Thyroid gland (tissue), 4 donors: ENCODE results near the gene SLC7A10. TPM values are rescaled to one million over a fixed set of nuclear protein-coding genes. Genes with fewer than 3 reads are reported as not detected.

ENCODE experiments used
- DNase-seq, 2 donors: peaks; one replicate each; pipeline ENCODE4 v3.0.0-alpha.2; 2019
- H3K27ac ChIP-seq, 3 donors: fragments of 200-600 bp; sonication (generic); 1 replicate in 2 of 3; 2 replicates in 1 of 3; pipeline ENCODE4 v1.5.1; 2016 to 2019; ENCODE audit warnings: mild to moderate bottlenecking in 1 of 3, moderate library complexity in 1 of 3
- H3K27me3 ChIP-seq: fragments of 200-600 bp; sonication (generic); one replicate; pipeline ENCODE4 v1.5.1; 2019
- H3K36me3 ChIP-seq, 2 donors: fragments of 200-600 bp; sonication (generic); one replicate each; pipeline ENCODE4 v1.5.1; 2016 to 2019
- H3K4me1 ChIP-seq, 2 donors: fragments of 200-600 bp; sonication (generic); one replicate each; pipeline ENCODE4 v1.5.1; 2017 to 2019
- H3K4me3 ChIP-seq, 3 donors: fragments of 200-600 bp; sonication (generic); replicated peaks in 1 of 3; 1 replicate in 2 of 3; 2 replicates in 1 of 3; pipeline ENCODE4 v1.5.1; 2016; ENCODE audit warnings: mild to moderate bottlenecking in 1 of 3
- H3K9me3 ChIP-seq: fragments of 200-600 bp; sonication (generic); one replicate; pipeline ENCODE4 v1.5.1; 2017
- POLR2A ChIP-seq, 2 donors: fragments of 450-650 bp; IDR thresholded peaks; one replicate each; pipeline ENCODE4 v1.6.1; 2017; ENCODE audit warnings: antibody characterized with exemption in 2 of 2, mild to moderate bottlenecking in 2 of 2, moderate library complexity in 1 of 2
- WGBS, 2 donors: methylation state at CpG; one replicate each; pipeline ENCODE4 v1.1.5; 2017; 5-methylcytosine and 5-hydroxymethylcytosine counted together
- intact Hi-C: fragments of 100-400 bp; cut with DNase I; formaldehyde crosslinking; loops from one replicate; pipeline ENCODE4 v1.15.1; 2023
- total RNA-seq, 4 donors: library from RNA; depleted of rRNA; stranded (reverse); fragments of >200 nt; gene quantifications; one replicate each; pipeline ENCODE4 v1.2.3, GENCODE V29; 2016
- TF ChIP-seq, protein P1 (sequence below), 6 experiments: fragments of 200-600 bp in 3 of 6; fragments of 450-650 bp in 3 of 6; sonication (generic) in 3 of 6; IDR thresholded peaks; one replicate each; pipeline ENCODE4 v1.5.1; 2016 to 2019; ENCODE audit warnings: antibody characterized with exemption in 6 of 6, mild to moderate bottlenecking in 2 of 6, inconsistent platforms in 1 of 6, moderate library complexity in 1 of 6

SLC7A10 gene
- total RNA-seq, 4 donors from 2014 or later = 0.29 to 2.7 (median 0.78) TPM

DNA sequence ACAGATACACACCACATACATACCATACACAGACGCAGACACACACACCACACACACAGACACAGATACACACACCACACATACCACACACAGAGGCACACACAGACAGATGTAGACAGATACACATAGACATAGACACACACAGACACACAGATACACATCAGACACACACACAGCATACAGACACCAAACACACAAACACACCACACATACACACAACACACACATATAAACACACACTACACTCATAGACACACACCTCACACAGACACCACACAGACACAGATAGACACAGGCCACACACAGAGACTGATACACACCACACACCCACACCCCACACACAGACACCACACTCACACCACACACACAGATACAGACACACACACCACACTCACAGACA, 24.9 kb upstream of the SLC7A10 start:
- Histone ChIP-seq H3K4me3 (no peak overlapping the region), H3K36me3 (no peaks in the 10 kb centered on the region), H3K27me3 (no peaks in the 10 kb centered on the region), H3K27ac (no peak overlapping the region), H3K4me1 (no peaks in the 10 kb centered on the region), H3K9me3 (no peaks in the 10 kb centered on the region)
- no peak for DNase-seq
- no peak for TF ChIP-seq POLR2A (IDR thresholded peaks at IDR 0.05)
- TF ChIP-seq, protein P1, sequence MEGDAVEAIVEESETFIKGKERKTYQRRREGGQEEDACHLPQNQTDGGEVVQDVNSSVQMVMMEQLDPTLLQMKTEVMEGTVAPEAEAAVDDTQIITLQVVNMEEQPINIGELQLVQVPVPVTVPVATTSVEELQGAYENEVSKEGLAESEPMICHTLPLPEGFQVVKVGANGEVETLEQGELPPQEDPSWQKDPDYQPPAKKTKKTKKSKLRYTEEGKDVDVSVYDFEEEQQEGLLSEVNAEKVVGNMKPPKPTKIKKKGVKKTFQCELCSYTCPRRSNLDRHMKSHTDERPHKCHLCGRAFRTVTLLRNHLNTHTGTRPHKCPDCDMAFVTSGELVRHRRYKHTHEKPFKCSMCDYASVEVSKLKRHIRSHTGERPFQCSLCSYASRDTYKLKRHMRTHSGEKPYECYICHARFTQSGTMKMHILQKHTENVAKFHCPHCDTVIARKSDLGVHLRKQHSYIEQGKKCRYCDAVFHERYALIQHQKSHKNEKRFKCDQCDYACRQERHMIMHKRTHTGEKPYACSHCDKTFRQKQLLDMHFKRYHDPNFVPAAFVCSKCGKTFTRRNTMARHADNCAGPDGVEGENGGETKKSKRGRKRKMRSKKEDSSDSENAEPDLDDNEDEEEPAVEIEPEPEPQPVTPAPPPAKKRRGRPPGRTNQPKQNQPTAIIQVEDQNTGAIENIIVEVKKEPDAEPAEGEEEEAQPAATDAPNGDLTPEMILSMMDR (IDR thresholded peaks at IDR 0.05) = no peak
- 95 to 100% methylated on average over 1 of the region's 1 CpG for WGBS, 2 donors
- intact Hi-C loops = no loop called here

- 78 to 83% methylated on average over 3 of the region's 3 CpGs for WGBS, 2 donors
- H3K4me1 ChIP-seq = no peaks in the 10 kb centered on the region
- H3K27ac ChIP-seq = no peak overlapping the region
These were observed 24.2 kb upstream of the SLC7A10 start for GRCh38 chr19:33249740-33250366.

GRCh38 chr19:33248954-33249613, 23.4 kb upstream of the SLC7A10 start:
- no peaks in the 10 kb centered on the region for H3K4me1 ChIP-seq
- no peak for DNase-seq
- H3K27ac ChIP-seq = no peak overlapping the region
- TF ChIP-seq, protein P1 (IDR thresholded peaks at IDR 0.05) = no peak
- no peak for TF ChIP-seq POLR2A (IDR thresholded peaks at IDR 0.05)
- H3K27me3 ChIP-seq = no peaks in the 10 kb centered on the region
- H3K36me3 ChIP-seq = no peaks in the 10 kb centered on the region
- WGBS, 2 donors = 79 to 80% methylated on average over 7 to 22 of the region's 28 CpGs
- no peak overlapping the region for H3K4me3 ChIP-seq
- intact Hi-C loops = no loop called here
- no peaks in the 10 kb centered on the region for H3K9me3 ChIP-seq

More at GRCh38 chr19:33249740-33250366, 24.2 kb upstream of the SLC7A10 start:
- TF ChIP-seq, protein P1 (IDR thresholded peaks at IDR 0.05) = no peak
- TF ChIP-seq POLR2A (IDR thresholded peaks at IDR 0.05) = no peak
- Histone ChIP-seq H3K4me3 (no peak overlapping the region), H3K27me3 (no peaks in the 10 kb centered on the region), H3K36me3 (no peaks in the 10 kb centered on the region), H3K9me3 (no peaks in the 10 kb centered on the region)
- intact Hi-C loops = no loop called here
- no peak for DNase-seq

DNA sequence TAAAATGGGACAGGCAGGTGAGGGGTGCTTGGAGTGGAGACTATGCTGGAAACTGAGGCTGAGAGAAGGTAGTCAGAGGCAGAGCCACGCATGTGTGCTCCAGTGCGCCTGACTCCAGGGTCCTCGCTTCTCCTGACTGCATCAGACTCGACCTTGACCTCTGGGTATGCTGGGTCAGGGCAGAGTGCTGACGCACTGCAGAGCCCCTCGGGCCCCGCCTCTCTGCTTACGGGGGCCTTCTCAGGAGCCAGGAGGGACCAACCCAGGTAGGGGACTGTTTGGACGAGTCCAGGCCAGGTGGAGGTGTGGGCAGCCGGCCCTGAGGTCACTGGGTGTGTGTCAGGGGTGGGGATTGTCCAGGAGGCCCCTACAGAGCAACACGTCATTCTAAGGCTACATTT, 22.9 kb upstream of the SLC7A10 start:
- TF ChIP-seq, protein P1 (IDR thresholded peaks at IDR 0.05) = no peak
- TF ChIP-seq POLR2A (IDR thresholded peaks at IDR 0.05) = no peak
- no peak for DNase-seq
- Histone ChIP-seq H3K27me3 (no peaks in the 10 kb centered on the region), H3K36me3 (no peaks in the 10 kb centered on the region), H3K9me3 (no peaks in the 10 kb centered on the region), H3K4me3 (no peak overlapping the region), H3K27ac (no peak overlapping the region), H3K4me1 (no peaks in the 10 kb centered on the region)
- 80 to 87% methylated on average over 8 to 11 of the region's 11 CpGs for WGBS, 2 donors
- intact Hi-C loops = no loop called here

DNA sequence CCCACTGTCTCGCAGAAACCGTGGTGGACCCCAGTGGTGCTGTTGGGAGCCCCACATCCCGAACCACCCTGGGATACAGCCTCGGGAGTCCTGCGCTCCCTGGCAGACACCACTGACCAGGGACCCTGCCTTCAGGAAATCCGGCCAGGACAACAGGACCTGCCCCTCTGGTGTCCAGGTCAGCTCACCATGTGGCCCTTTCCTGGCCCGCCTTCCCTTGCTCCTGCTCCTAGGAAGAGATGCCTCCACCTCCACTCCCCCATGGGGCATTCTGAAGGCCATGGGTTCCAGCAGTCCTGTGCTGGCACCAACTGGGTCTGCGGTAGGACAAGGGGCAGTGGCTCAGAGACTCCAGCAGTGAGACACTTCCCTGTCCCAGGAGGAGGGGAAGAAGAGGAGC, 22.5 kb upstream of the SLC7A10 start:
- TF ChIP-seq, protein P1 (IDR thresholded peaks at IDR 0.05) = no peak
- no peak for TF ChIP-seq POLR2A (IDR thresholded peaks at IDR 0.05)
- Histone ChIP-seq H3K36me3 (no peaks in the 10 kb centered on the region), H3K27ac (no peak overlapping the region), H3K9me3 (no peaks in the 10 kb centered on the region), H3K4me3 (no peak overlapping the region), H3K27me3 (no peaks in the 10 kb centered on the region), H3K4me1 (no peaks in the 10 kb centered on the region)
- WGBS, 2 donors = 89 to 100% methylated on average over 1 to 4 of the region's 8 CpGs
- intact Hi-C loops = no loop called here
- DNase-seq = no peak
